SW480 (cell line): ENCODE results near the gene KIAA1614.
"Not testable (repeated sequence)": the region's sequence is repeated elsewhere in the genome, so short reads cannot be mapped to it uniquely, and the experiment has no call there.

Experiments
- DNase-seq: peaks from one replicate; pipeline ENCODE4 v3.0.0-alpha.2; 2016; ENCODE audit warnings: low spot score

The KIAA1614 gene

GRCh38 chr1:180946056-180946455 lies 33.4 kb downstream of the KIAA1614 start:
- DNase-seq = peak; percentile 40

GRCh38 chr1:180946541-180947498 lies 34.1 kb downstream of the KIAA1614 start:
- no peak for DNase-seq

GRCh38 chr1:180947499-180947885 lies 34.8 kb downstream of the KIAA1614 start:
- DNase-seq = no peak

- DNase-seq = no peak
These were observed 35.4 kb downstream of the KIAA1614 start for GRCh38 chr1:180947901-180948640.

- DNase-seq = no peak
These were observed 36.2 kb downstream of the KIAA1614 start for GRCh38 chr1:180948641-180949615.

GRCh38 chr1:180949616-180950000 lies 36.9 kb downstream of the KIAA1614 start:
- DNase-seq = no peak

- DNase-seq = no peak
These were observed 37.6 kb downstream of the KIAA1614 start for GRCh38 chr1:180950321-180950720.

GRCh38 chr1:180951186-180951745 lies 38.6 kb downstream of the KIAA1614 start:
- no peak for DNase-seq

- DNase-seq = no peak
These were observed 39.3 kb downstream of the KIAA1614 start for GRCh38 chr1:180951836-180952656.

- no peak for DNase-seq
These were observed 39.9 kb downstream of the KIAA1614 start for GRCh38 chr1:180952657-180953013.

- peak; percentile 69 for DNase-seq
These were observed 40.8 kb downstream of the KIAA1614 start for GRCh38 chr1:180953291-180954004.

- DNase-seq = peak; percentile 66
These were observed 41.5 kb downstream of the KIAA1614 start for GRCh38 chr1:180954005-180954800.

GRCh38 chr1:180954801-180955165 lies 42.1 kb downstream of the KIAA1614 start:
- DNase-seq = no peak

- no peak for DNase-seq
These were observed 43.4 kb downstream of the KIAA1614 start for GRCh38 chr1:180956028-180956640.

- DNase-seq = not testable (repeated sequence)
These were observed 46.9 kb downstream of the KIAA1614 start for GRCh38 chr1:180959620-180960019.

- DNase-seq = no peak
These were observed 48.9 kb downstream of the KIAA1614 start for GRCh38 chr1:180961622-180962021.

GRCh38 chr1:180962178-180962577 lies 49.5 kb downstream of the KIAA1614 start:
- no peak for DNase-seq

GRCh38 chr1:180964056-180964455 lies 51.4 kb downstream of the KIAA1614 start:
- no peak for DNase-seq

GRCh38 chr1:180964595-180964994 lies 51.9 kb downstream of the KIAA1614 start:
- DNase-seq = no peak
